NCI-H2171 treated with DMSO at 0.1 percent for 48 hours (cell line): ENCODE measurements around the gene ZNF22.

Experiments
- DNase-seq: peaks from one replicate; lab custom pipeline; 2025; lab: John Stamatoyannopoulos, UW

ZNF22 gene

DNA sequence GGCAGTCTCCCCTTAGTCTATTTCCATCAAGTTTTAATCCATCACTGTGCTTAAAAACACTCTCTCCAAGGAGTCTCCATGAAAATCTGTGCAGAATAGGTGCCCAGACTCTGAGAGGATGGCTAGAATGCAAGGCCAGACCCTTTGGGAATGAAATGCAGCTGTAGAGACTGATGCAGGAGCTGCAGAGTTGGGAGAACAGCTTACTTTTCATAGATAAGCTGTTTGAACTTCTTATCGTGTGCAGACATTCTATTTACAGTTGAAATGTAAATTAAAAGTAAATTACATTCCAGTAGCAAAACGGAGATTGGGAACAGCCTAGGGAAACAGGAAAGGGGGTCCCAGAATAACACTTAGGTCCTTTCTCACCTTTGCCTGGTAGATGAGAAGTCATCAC is 14.9 kb downstream of the ZNF22 start:
- no peak for DNase-seq

- no peak for DNase-seq
These were observed 22.7 kb downstream of the ZNF22 start for GRCh38 chr10:45023426-45023825.

DNA sequence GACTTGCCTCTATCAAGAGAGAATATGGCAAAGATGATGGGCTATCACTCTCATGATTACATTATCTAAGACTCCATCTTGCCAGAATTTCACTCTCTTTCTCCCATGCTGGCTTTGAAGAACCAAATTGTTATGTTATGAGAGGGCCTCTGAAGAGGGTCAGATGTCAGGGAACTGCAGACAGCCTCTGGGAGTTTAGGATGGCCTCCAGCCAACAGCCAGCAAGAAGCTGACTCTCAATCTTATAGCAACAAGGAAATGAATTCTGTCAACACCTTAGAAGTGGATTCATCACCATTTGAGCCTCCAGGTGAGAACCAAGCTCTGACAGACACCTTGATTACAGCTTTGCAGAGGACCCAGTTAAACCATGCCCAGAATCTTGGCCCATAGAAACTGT is 33.6 kb downstream of the ZNF22 start:
- DNase-seq, result no peak

DNA sequence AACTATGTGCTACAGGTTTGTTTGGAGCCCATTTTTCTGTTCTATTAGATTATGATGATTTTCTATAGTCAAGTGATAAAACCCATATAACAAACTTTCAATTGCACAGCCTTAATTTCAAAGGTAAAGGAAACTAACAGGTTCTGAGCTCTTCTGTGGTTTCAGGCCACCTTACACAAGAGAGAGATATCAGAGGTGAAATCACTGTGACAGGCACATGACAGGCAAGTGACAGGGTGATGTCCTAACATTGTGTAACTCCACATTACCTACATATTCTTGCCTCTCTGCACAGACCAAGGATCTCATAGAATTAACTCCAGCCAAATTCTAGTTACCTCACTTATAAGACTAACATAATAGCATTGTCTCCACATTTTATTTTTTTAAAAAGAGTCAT is 35.0 kb downstream of the ZNF22 start:
- no peak for DNase-seq

DNA sequence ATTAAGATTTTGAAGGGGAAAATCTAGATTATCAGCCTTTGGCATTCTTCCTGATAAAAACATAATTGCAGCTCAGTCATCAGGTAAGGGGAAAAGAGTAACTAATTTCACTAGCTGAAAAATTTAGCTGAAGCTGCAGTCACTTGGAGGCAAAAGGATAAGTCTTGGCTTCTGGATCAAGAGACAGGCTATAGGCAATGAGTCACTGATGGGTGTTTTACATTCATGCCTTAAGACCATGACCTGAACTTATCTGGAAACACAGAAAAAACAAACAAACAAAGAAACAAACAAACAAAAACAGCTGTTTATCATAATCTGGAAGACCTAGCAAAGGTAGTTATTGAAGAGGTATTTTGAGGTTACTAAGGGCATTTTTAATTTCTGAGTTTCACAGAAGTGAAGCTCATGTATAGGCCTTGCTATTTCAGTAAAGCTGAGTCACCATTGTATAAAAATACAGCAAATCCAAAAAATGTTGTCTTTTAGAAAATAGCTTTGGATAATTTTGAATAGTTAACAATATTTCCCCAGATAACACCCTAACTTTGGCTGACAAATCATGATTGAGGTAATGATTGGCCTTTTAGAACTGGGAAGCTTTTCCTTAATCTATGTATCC is 40.3 kb downstream of the ZNF22 start:
- DNase-seq, result no peak

DNA sequence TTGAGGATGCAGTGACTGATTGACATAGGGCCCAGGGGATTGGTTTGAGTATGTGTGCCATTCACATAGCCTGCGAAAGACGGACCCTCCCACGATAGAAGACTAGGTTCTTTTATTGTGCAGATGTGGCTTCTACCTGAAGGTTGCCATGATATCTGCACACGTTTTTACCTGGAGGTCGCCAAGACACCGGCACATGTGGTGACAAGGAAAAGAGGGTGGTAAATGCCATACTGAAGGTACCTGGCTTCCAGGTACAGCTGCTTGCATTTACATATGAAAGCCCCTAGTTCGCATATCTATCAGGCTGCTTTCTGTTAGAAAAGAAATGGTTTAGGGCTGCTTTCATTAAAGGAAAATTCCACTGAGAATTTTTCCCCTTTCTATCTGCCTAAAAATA is 43.6 kb downstream of the ZNF22 start:
- no peak for DNase-seq

- DNase-seq, result no peak
These were observed 50.0 kb downstream of the ZNF22 start for GRCh38 chr10:45050551-45051235.

DNA sequence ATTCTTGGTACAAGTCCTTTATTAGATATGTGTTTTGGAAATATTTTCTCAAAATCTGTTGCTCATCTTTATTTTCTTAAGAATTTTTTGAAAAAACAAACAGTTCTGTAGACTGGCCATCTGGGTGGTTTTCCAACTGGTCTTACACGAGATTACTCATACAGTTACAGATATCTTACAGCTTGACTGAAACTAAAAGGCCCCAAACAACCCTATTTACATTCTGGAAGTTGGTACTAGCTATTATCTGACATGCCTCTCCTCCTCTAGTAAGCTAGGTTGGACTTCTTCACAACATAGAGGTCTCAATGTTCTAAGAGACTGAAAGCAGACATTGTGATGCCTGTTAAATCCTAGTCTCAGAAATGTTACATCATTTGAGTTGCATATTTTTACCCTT is 52.0 kb downstream of the ZNF22 start:
- no peak for DNase-seq

GRCh38 chr10:45053569-45054100 is 52.9 kb downstream of the ZNF22 start:
- no peak for DNase-seq
